ENCODE results near the gene AFAP1.

Gene AFAP1

DNA sequence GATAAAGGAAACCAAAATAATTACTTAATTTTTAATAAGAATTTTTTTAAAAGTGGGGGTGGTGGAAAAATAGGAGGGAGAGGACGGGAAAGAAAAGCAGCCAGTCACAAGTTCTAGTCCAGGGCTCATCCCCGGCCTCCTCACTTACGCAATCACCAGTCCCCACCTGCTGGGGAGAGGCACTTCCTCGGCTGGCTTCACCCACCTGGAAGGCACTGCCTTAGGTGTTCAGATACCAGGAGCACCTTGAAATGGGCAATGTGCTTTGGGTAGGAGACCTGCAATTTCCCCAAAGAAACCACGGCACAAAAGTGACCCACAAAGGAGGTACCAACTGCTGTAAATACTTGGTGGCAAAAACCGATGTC, 23.8 kb downstream of the AFAP1 start:
- no peak for DNase-seq (ENCODE audit: low spot score)

DNA sequence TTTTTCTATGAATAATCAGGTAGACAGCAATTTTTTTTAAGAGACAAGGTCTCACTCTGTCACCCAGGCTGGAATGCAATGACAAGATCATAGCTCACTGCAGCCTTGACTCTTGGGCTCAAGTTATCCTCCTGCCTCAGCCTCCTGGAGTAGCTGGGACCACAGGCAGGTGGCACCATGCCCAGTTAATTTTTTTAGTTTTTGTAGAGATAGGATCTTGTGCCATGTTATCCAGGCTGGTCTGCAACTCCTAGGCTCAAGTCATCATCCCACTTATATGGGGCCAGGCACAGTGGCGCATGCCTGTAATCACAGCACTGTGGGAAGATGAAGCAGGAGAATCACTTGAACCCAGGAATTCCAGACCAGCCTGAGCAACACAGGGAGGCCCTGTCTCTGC, 26.8 kb downstream of the AFAP1 start:
- DNase-seq (ENCODE audit: low spot score): no peak

DNA sequence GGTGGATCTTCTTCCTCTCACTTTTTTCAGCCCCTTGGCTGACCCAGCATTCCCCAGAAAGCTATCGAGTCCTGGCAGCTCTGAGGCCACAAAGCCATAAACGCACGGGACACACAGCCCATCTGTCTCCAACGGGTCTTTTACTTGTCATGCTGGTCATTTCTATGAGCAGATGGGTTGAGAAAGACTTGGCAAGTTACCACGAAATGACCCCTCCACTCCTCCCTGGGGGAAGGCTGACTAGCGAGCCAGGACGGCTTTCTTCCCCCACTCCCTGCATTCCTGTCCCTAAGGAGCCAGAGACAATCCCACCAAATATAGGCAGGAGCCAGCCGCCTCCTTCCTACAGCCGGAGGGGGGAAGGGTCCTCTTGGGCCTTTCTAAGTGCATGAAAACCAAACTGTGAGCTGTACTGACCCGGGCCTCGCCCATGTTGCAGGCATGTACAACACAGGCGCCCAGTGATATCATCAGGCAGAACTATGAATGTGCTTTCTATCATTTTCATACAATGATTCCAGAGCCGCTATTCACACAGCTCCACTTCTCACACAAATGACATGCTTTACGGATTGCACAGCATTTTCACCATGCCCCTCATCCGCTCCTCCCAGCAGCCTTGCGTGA, 28.6 kb downstream of the AFAP1 start:
- DNase-seq (ENCODE audit: low spot score): peak; percentile 72

DNA sequence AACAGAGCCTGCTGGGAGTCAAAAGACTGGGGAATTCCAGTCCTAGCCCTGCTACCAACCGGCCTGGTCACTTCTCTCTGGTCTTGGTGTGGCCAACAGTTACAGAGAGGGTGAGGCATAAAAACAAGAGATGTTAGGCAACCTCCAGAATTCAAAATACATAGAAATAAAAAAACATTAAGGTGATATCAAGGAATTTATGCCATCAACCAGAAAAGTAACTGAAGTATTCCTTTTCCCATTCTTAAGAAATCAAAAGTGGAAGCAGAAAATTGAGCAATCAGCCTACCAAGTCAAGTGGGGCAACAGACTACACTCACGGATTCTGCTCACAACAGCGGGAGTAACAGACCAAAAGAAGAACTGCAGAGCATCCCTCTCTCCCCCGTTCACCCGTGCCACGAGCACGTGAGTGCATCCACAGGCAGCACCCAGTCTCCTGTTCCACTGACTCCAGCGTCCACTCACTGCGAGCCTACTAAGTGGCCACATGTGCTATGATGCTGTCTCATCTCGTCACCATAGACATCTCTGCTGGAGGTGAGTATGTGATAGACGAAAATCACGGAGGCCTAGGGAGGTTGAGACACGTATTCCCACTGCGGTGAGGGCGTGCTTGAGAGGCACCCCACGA, 29.3 kb downstream of the AFAP1 start:
- DNase-seq (ENCODE audit: low spot score): no peak

DNA sequence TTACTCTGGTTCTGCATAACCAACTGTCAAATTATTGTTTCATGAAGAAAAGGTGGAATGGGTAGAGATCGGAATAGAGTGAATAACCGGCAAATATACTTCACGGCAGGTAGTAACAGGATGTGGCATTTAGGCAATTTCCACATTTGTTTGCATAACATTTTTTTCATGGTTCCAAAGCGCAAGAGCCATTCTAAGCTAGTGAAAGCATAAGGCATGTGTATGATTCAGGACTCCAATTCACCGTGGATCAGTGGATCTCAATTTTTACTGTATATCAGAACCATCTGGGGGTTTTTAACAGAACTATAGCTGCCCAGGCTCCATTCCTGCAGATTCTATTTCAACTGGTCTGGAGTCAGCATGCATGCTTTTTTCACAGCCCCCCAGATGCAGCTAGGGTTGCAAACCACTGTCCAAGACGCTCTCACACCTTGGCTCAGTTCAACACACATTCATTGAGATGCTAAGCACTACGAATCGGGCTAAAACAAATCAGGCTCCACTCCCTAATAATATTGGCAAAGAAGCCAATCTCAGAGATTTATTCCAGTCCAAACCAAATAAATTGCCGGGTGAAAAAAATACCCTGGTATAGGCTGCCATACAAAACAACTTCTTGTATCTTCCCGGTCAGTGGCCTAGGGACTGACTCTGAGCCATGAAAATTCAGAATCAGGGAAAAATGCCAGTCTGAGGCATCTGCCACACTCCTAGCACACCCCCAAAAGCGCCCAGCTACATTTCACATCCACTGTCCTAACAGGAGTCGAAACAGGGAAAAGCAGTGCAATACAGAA, 30.0 kb downstream of the AFAP1 start:
- no peak for DNase-seq (ENCODE audit: low spot score)

DNA sequence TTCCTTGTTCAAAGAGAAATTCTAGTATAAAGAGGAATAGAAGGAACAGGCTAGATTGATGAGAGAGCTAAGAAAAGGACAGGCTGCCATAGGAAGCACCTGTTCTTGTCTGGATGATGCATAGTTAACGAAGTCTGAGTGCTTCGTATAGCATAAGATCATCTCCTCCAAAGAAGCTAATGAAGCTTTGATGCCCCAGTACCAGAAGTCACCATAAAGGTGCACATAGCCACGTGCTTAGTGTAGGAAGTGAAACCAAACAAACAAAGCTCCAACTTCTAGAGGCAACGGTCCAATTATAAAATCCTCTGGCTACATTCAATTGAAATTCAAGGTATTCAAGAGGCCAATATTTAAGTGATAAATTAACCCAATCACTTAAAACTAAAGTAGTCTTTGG, 31.0 kb downstream of the AFAP1 start:
- DNase-seq (ENCODE audit: low spot score): no peak

DNA sequence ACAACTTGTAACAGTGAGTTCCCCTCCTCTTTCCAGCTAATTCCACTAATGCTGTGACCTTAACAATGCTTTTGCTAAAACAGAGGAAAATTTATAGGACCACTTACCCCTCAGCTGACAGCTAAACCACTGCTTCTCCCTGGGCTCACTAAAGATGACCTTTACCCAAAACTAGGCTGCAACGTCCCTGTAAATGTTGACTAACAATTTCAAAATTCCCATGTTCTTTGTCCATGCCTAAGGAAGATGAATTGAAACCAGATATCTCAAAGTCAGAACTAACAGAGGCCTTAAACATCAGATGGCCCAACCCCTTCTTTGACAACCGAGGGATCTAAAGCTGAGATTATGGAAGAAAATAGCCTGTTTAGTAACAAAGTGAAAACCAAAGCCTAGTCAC, 32.5 kb downstream of the AFAP1 start:
- no peak for DNase-seq (ENCODE audit: low spot score)

DNA sequence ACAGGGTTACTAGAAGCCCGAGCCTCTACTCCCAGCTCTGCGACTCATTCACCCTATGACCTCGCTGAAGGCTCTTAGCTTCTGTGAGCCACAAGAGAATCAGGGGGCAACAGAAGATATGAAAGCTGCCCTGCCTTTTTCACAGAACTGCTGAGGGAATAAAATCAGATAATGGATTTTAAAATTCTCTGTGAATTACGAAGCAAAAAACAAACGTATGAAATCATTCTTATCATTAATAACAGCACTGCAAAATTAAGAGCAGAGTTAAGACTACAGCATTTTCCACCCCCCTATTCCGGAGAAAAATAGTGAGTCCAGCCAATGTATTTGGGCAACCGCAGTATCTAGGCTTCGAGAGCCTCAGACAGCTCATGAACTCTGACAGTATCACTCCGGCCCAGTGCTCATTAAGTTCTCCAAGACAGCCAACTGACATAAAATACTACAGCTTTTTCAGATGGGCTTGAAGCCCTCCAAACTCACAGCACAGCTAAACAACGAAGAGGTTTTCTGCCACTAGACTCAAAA, 33.4 kb downstream of the AFAP1 start:
- DNase-seq (ENCODE audit: low spot score): no peak

DNA sequence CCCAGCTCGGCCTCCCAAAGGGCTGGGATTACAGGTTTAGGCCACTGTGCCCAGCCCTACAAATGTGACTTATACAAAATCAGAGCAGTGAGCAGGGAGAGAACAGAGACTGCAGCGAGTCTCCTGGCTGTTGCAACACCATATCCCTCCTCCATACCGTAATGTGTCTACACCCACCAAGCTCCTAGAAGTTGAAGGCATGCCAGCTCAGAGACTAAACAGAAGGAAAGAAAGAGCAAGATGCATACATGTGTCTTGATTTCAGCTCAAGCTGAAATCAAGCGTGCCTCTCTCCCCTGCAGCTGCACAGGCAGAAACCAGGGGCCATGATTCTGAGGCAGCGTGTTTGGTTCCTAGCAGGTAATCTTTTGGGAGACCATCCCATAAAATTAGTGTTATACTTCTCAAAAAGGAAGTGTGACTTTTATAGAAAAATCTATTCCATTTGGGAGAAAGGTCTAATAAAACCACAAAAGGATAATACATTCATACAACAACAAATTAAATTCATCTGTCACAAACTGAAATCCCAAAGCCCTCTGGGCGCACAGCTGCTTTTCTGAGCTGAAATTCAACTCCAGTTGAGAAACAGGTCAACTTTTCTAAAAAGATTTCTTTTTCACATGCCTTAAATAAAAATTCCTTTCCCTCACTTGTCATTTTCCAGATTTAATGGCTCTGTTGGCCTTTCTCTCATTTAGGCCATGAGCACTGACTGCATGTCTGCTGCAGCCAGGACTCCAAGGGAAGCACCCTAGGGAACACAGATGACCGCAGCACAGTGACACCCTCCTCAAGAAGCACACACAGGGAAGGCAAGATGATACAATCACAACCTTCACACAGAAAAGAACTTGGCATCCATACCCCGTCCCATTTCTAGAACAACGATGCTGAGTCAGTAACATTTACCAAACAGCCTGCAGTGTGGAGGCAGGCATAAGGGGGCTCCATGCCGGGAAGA, 34.4 kb downstream of the AFAP1 start:
- no peak for DNase-seq (ENCODE audit: low spot score)

DNA sequence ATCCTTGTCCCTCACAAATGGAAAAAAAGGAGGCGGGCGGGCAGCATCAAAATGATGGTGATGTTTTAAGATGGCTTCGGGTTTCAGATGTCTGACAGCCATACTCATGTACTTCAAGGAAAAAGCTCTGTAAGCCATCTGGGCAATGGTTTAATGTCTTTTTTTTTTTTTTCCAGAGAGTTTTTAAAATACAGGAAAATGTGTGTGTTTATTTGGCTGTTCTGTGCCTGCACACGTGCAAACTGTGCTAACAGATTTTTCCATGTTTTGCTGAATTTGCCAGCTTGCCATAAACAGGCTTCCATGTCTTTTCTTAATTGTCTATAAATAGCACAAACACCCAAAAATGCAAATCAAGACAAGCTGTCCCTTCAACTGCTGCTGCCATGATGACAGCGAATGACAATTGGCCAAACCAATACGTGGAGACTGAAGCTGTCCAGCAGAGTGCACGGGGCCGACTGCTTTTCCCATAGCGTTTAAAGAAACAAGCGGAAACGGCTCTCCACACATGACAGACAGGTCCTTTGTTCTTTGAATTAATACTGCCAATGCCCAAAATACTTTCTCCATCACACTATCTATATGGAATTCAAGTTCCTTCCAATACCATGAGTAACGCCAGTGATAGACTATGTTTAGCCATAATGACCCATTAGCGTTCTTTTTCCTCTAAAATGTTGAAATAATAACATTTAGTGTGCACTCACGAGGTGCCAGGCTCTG, 35.7 kb downstream of the AFAP1 start:
- DNase-seq (ENCODE audit: low spot score): no peak

DNA sequence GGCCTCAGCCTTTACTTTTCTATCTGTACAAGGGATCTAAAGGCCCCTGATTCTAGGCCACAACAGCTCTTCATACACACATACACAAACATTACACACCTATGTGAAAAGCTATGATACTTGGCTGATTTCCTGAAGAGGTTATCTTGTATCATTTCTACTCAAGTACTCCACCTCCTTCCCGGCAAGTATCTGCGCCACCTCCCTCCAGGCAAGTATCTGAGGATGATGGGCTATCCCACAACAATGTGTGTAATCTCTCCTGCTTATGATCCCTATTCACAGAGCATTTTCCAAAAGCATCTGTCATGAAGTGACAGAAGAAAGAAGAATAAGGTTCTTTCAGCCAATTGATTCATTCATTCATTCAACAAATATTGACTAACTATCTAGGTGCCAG, 36.8 kb downstream of the AFAP1 start:
- DNase-seq (ENCODE audit: low spot score): no peak

DNA sequence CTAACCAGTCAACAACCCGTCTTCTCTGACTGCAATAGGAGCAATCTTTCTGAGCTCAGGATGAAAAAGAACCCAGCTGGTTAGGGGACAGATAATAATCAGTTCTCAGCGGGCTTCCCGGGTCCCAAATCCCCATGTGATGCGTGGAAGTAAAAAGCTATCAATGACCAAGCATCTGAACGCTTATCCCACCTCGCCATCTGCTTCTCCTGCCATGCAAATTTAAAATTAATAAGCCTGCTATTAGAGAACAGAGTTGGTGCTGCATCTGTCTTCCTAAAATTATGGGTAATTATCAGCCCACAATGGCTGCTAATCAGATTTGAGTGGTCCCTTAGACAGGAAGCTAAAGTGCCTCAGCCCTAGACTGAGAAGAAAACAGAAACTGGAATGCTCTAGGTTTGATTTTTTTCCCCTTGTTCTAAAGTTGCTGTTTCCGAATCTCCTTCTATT, 37.5 kb downstream of the AFAP1 start:
- no peak for DNase-seq (ENCODE audit: low spot score)

DNA sequence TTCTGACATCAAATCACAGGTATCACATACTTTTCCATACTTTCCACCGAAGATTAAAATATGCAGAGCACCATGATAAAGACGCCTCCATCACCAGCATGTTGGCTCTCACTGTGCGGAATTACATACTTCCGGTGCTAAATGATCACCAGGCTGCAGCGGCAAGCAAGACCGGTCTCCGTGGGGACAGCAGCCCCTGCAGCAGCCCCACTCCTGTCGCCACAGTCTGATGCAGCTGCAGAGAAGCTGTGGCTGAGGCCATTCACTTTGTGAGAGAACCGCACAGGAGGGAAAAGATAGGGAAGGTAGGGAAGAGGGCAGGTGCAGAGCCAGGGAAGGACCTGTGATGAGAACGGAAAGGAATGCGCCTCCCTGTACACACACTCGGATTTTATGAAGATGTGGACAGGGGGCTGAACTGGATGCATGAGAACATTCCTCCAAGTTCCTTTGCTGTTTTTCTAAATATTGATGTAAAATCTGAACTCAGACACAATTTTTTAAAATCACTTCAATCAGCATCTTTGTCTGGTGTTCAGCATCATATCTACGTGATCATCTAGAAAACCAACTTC, 38.3 kb downstream of the AFAP1 start:
- no peak for DNase-seq (ENCODE audit: low spot score)

DNA sequence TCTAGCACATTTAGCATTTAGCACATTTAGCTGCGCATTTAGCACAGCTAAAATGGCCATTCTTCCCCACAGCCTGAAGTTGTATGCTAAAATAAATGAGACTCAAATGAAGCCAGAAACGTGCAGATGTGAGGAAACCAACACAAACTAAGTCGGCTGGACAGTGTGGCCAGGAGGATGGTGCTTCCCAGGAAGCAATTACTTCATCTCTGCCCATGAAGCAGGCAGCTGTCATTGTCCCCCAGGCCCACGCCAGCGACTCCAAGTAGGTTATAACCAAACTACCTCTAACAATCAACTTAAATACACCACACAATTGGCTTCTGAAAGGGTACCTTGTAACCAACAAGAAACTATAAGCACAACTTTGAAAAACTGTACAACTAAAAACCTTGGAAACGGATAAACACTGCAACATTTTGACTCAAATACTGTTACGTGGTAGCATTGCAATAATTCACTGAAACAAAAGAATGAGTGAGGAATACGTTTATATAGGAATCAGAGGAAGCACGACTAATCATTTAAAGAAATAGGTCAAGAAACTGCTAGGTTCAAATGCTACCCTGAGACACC, 39.2 kb downstream of the AFAP1 start:
- DNase-seq (ENCODE audit: low spot score): no peak

DNA sequence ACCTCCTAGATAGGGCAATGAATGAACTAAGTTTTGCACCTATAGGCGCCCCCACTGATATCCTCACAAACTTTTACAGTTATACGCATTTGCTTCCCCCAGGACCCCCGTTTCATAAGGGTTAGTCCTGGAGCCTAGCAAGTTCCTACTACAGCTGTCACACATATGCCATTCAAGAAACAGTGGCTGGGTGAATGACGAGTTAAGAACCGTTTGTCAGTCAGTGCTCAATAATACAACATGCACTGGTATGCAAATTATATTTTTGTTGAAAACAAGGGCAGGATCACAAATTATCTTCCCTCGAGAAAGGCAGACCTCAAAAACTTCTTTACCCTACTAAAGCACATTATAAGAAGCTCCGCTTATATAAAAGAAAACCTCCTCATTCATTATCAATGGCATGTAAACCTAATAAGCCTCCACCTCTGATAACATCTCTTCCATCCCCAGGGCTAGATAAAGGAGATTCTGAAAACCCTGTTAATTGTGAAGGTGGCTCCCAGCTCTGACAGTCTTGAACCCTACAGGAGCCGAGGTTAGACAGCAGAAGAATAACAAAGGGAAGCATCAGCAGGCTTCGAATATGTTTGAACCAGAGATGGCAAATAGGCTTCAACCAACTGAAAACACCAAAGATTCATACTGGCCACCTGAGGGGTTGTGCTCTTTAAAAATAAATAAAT, 40.3 kb downstream of the AFAP1 start:
- no peak for DNase-seq (ENCODE audit: low spot score)

DNA sequence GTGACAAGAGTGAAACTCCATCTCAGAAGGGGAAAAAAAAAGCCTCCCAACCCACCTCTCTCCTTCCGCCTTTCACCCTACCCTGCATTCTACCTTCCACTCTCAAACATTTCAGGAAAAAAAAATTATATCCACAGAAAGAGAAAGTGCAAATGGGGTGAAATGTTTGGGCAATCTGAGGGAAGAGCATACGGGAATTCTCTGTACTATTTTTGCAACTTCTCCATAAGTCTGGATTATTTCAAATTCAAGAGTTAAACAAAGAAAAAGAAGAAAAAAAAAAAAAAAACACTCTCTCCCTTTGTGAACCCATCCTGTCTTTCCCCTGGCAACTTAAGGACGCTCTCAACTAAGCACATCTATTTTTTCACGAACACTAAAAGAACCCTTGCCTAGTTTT, 41.3 kb downstream of the AFAP1 start:
- no peak for DNase-seq (ENCODE audit: low spot score)

DNA sequence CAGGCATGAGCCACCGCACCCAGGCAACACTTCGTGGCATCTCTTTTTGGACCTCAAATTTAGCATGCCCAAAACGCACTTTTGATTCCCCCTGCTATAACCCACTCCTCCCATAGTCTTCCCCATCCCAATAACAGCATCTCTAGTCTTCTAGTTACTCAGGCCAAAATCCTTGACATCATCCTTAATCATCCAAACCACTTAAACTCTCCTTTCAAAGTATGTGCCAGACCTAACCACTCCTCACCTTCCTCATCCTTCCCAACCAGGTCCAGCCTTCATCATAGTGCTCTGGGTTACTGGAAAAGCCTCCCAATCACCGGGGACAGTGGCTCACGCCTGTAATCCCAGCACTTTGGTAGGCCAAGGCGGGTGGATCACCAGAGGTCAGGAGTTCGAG, 41.9 kb downstream of the AFAP1 start:
- no peak for DNase-seq (ENCODE audit: low spot score)

DNA sequence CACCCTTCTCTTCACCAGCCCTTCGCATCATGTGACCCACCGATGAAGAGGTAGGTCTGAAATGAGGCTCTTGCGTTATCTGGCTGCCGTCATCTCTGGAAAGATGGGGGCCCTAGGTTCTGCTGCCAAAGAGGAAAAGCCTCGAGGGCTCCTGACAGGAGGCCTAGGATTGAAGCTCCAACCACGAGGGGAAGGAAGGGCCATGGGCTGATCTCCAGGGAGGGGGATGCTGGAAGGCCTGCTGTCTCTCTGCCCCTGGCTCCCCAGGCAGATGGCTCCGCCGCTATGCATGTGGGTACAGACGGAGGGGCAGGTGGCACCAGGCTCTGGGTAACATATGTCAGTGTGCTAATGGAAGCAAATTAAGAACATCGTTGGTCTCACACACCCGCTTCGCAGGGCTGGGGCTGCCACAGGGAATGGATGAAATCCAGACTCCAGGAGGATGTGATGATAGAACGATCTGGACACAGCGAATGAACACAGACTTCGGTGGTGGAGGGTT, 44.9 kb downstream of the AFAP1 start:
- no peak for DNase-seq (ENCODE audit: low spot score)

DNA sequence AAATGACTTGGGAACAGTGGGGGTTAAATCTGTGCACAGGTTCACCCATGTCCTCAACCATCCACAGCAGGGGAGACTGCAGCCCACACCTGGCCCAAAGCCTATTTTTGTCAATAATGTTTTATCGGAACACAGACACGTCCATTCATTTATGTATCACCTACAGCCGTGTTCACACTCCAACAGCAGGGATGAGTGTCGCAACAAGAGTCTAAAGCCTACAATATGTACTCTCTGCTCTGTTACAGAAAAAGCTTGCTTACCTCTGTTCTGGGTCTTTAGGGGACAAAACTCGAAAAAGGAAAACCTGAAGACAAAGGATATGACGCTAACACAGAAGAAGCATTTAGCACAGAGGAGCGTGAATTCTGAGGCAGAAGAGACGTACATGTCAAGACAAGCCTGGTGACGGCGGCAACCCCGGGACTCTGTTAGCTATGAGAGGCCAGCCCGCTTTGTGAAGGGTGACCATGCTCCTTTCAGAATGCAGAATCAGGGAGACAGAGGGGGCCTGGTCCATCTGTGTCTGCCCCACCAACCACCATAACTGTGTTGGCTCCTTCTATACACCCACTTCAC, 45.5 kb downstream of the AFAP1 start:
- DNase-seq (ENCODE audit: low spot score): no peak

Data from iPS-NIHi11 (cell line).